Smooth muscle cell (in vitro differentiated cells): ENCODE measurements around the gene AKAP8. TPM values are rescaled to one million over a fixed set of nuclear protein-coding genes. Genes with fewer than 3 reads are reported as not detected.

Experiments used
- DNase-seq: peaks from one replicate; lab custom pipeline; 2025; ENCODE audit not compliant: unreplicated experiment; lab: John Stamatoyannopoulos, UW
- H2AFZ ChIP-seq: fragments of 200-600 bp; sonication (generic); 2 replicates; pipeline ENCODE4 v1.6.0; 2016; ENCODE audit warnings: antibody characterized with exemption, low read depth, mild to moderate bottlenecking
- H3F3A ChIP-seq: fragments of 200-600 bp; sonication (generic); 2 replicates; pipeline ENCODE4 v1.6.0; 2017; ENCODE audit warnings: antibody characterized with exemption, low read depth
- H3K27ac ChIP-seq: fragments of 200-600 bp; sonication (generic); 2 replicates; pipeline ENCODE4 v1.5.1; 2016; ENCODE audit warnings: low read depth, mild to moderate bottlenecking
- H3K27me3 ChIP-seq: fragments of 200-600 bp; sonication (generic); 2 replicates; pipeline ENCODE4 v1.6.1; 2016; ENCODE audit warnings: low read depth, mild to moderate bottlenecking
- H3K36me3 ChIP-seq: fragments of 200-600 bp; sonication (generic); 2 replicates; pipeline ENCODE4 v1.5.1; 2016; ENCODE audit warnings: low read depth
- H3K4me1 ChIP-seq: fragments of 200-600 bp; sonication (generic); 2 replicates; pipeline ENCODE4 v1.5.1; 2016; ENCODE audit warnings: low read depth
- H3K4me2 ChIP-seq: fragments of 200-600 bp; sonication (generic); 2 replicates; pipeline ENCODE4 v1.6.0; 2016; ENCODE audit warnings: mild to moderate bottlenecking
- H3K4me3 ChIP-seq: fragments of 200-600 bp; sonication (generic); 2 replicates; pipeline ENCODE4 v1.5.1; 2016; ENCODE audit warnings: mild to moderate bottlenecking
- H3K79me2 ChIP-seq: fragments of 200-600 bp; sonication (generic); 2 replicates; pipeline ENCODE4 v1.6.0; 2016; ENCODE audit warnings: low read depth, mild to moderate bottlenecking
- H3K9ac ChIP-seq: fragments of 200-600 bp; sonication (generic); 2 replicates; pipeline ENCODE4 v1.6.0; 2016; ENCODE audit warnings: low read depth
- H3K9me3 ChIP-seq: fragments of 200-600 bp; sonication (generic); replicated peaks from 2 replicates; pipeline ENCODE4 v1.5.1; 2016; ENCODE audit warnings: low read depth
- H4K20me1 ChIP-seq: fragments of 200-600 bp; sonication (generic); 2 replicates; pipeline ENCODE4 v1.6.0; 2016; ENCODE audit warnings: low read depth
- CTCF ChIP-seq: fragments of 200-600 bp; sonication (generic); IDR thresholded peaks from 2 replicates; pipeline ENCODE4 v1.5.1; 2017; ENCODE audit warnings: borderline replicate concordance, mild to moderate bottlenecking, antibody characterized with exemption; ENCODE audit not compliant: insufficient read depth, poor library complexity, severe bottlenecking
- WGBS: methylation state at CpG from one replicate; pipeline ENCODE4 v1.1.7; 2016; ENCODE audit warnings: low lambda C conversion rate; 5-methylcytosine and 5-hydroxymethylcytosine counted together
- polyA plus RNA-seq: library from polyadenylated mRNA; unstranded; fragments of >200 nt; fragmentation: Nextera tagmentation; extraction: Ambion mirVana; gene quantifications from 2 replicates; pipeline ENCODE4 v1.2.1, GENCODE V29; 2016
- total RNA-seq: library from RNA; depleted of rRNA; stranded (reverse); fragments of >200 nt; gene quantifications from 2 replicates; pipeline ENCODE4 v1.2.3, GENCODE V29; 2014

Gene AKAP8
- total and polyA plus RNA-seq, 2 experiments from 2014 or later, result 12.0 to 19.1 TPM

- H3K79me2 ChIP-seq, result peaks cover 31% of the 10 kb centered on the region
- H4K20me1 ChIP-seq, result peaks cover 43% of the 10 kb centered on the region
- peaks cover 14% of the 10 kb centered on the region for H3K36me3 ChIP-seq
- no peak overlapping the region for H3K4me2 ChIP-seq
- 91% methylated on average over 16 of the region's 16 CpGs for WGBS
- H3K9me3 ChIP-seq, result no peaks in the 10 kb centered on the region
- H3K9ac ChIP-seq, result no peak overlapping the region
- no peaks in the 10 kb centered on the region for H3F3A ChIP-seq
- H3K27me3 ChIP-seq, result no peaks in the 10 kb centered on the region
- peaks cover 9% of the 10 kb centered on the region for H3K4me1 ChIP-seq
- DNase-seq, result no peak
- H3K4me3 ChIP-seq, result no peak overlapping the region
- no peak overlapping the region for H3K27ac ChIP-seq
- H2AFZ ChIP-seq, result no peak overlapping the region
- no peak for TF ChIP-seq CTCF
These were observed 47.1 kb upstream of the AKAP8 start for GRCh38 chr19:15426485-15427349.

- no peak for DNase-seq
- no peak overlapping the region for H2AFZ ChIP-seq
- no peak overlapping the region for H3K4me3 ChIP-seq
- no peak overlapping the region for H3K27ac ChIP-seq
- H3F3A ChIP-seq, result peaks cover 3% of the 10 kb centered on the region
- H3K9ac ChIP-seq, result no peak overlapping the region
- H3K4me1 ChIP-seq, result no peaks in the 10 kb centered on the region
- H3K4me2 ChIP-seq, result no peak overlapping the region
- peaks cover 14% of the 10 kb centered on the region for H3K36me3 ChIP-seq
- WGBS, result 98% methylated on average over 33 of the region's 36 CpGs
- H3K9me3 ChIP-seq, result no peaks in the 10 kb centered on the region
- TF ChIP-seq CTCF, result no peak
- H3K27me3 ChIP-seq, result no peaks in the 10 kb centered on the region
- peaks cover 19% of the 10 kb centered on the region for H3K79me2 ChIP-seq
- H4K20me1 ChIP-seq, result peaks cover 31% of the 10 kb centered on the region
These were observed 45.8 kb upstream of the AKAP8 start for GRCh38 chr19:15425321-15425950.

- Histone ChIP-seq H3K4me3 (no peak overlapping the region), H3K27ac (no peak overlapping the region), H3K79me2 (peaks cover 12% of the 10 kb centered on the region), H3F3A (peaks cover 8% of the 10 kb centered on the region), H3K27me3 (no peaks in the 10 kb centered on the region), H3K4me2 (no peak overlapping the region), H4K20me1 (peaks cover 24% of the 10 kb centered on the region), H3K36me3 (peaks cover 14% of the 10 kb centered on the region), H3K4me1 (peaks cover 1% of the 10 kb centered on the region), H2AFZ (no peak overlapping the region), H3K9ac (no peak overlapping the region), H3K9me3 (no peaks in the 10 kb centered on the region)
- WGBS, result over 99% methylated on average over 38 of the region's 38 CpGs
- no peak for DNase-seq
- TF ChIP-seq CTCF, result no peak
These were observed 45.2 kb upstream of the AKAP8 start for GRCh38 chr19:15424692-15425272.
